HG03432 (cell line): Measurements from ENCODE around the gene URAD.

Source experiments
- ATAC-seq: cut with Tn5 transposase; IDR thresholded peaks from one replicate; pipeline ENCODE4 v1.9.1; 2021; ENCODE audit warnings: mild to moderate bottlenecking, moderate library complexity; ENCODE audit not compliant: unreplicated experiment

Gene URAD

DNA sequence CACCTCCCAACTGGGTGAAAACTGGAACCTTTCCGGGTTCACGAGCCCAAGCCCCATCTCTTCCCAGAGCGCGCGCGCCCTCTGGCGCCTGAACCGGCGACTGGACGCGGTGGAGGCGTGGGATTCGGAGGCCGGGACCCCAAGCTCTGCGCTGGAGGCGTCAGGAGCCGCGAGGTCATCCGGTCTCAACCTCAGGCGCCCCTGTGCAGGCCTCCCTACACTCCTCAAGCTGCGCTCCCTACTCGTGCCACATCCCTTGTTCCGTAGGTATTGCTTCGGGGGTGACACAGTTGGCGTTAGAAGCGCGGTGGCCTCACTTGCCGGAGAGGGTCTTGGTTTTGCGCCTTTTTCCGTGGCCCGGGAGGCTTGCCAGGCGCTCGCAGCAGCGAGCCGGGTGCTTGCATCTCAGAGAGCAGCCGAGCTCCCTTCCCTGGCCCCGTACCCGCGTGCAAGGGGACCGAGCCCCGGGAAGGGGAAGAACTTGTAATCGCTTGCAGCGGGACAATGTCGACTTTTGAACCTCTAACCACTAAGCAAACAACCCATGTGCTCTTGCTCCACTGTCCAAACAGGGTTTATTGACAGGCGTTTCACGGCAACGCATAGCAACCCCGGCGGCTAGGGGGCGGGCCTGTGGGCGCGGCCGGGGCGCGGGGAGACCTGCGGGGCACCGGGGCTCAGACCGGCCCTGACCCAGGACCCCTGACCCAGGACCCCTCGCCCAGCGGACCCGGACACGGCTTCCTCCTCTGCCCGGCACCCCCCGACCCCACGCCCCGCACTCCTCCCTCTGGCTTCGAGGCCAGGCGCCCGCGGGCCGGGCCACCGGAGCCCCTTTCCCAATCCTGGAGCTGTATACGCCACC, 27.9 kb downstream of the URAD start:
- ATAC-seq = no peak

DNA sequence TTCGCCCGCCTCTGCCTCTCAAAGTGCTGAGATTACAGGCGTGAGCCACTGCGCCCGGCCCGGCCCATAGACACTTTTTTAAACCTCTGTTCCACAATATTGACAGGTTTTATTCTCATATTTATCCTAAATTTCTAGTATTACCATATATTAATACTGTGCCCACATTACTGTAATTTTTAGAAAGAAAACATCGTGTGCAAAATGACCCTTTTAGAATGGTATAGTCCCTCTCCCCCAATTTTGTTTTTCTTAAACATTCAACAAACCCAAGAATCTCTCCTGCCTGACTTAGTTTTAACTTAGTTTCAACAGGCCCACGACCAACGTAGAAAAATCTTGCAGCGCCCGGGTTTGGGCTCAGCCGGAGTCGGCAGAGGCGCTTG, 28.5 kb downstream of the URAD start:
- ATAC-seq = no peak

DNA sequence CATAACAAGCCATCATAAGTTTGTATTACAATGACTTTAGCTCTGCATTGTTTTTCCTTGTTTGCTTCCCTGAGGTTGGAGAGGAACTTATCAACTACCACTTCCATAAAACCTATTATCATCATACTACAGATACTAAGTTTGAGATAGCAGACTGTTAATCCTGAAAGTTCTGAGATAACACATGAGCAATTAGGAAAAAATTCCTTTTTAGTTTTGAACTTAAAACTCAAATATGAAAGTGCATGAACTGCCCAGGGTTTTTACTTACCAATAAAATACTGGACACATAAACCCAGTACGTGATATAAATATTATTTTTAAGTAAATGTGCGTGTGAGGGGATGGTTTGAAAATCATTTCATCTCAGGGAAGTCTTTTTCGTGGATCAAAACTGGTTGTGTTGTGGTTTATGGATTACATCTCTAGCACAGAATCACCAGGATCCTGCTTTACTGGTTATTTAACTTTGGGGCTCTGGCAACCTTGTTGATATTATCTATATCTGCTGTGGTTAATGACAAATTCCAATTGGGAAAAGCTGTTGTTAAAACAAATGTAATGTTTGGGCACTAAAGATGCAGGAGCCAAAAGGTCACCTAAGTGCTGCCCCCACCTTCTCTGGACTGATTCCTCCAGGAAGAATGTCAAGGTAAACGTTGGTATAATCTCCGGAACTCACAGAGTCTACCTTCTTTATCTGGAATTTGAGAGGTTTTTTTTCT, 31.8 kb downstream of the URAD start:
- no peak for ATAC-seq

DNA sequence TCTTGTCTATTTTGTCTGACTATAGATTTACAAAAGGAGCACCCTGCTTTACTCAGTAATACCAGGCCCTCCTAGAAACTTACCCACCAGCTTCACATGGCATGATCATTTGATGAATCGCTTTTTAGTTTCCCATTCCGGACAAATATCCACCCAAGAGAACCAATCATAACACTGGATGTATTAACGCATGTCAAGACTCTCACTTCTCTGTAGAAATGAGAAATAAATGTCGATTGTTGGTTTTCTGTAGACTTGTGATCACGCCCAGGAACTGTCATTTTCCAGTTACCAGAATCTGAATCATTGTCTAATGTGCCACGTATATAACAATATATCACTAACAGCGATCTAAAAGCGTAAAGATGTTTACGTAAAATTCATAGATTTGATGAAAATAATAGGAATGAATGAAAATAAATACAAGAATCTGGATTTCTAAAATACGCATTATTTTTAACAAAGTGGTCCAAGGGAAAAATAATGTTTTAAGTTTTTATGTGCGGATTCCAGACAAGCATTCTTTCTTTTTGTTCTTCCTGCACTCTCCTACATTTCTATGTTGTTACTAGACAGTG, 33.4 kb downstream of the URAD start:
- ATAC-seq = no peak

DNA sequence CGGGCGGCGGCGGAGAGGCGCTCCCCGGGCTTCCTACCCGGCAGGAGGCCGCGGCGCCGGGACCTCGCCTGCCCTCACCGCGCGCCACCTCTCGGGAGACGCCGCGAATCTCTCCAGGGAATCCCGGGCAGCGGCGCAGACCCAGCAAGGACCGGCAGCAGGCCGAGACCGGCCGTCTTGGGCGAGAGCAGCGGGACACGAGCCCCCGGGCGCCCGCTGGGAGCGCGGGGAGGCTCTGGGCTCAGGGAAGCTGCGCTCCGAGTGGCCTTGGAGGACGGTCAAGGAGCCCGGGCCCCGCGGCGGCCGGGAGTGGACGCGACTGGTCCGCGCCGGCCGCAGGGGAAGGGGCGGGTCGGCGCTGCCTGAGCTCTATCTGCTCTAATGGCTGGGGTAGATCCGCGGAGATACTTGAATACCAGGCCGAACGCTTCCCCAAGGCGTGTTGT, 34.1 kb downstream of the URAD start:
- ATAC-seq = peak; percentile 32

DNA sequence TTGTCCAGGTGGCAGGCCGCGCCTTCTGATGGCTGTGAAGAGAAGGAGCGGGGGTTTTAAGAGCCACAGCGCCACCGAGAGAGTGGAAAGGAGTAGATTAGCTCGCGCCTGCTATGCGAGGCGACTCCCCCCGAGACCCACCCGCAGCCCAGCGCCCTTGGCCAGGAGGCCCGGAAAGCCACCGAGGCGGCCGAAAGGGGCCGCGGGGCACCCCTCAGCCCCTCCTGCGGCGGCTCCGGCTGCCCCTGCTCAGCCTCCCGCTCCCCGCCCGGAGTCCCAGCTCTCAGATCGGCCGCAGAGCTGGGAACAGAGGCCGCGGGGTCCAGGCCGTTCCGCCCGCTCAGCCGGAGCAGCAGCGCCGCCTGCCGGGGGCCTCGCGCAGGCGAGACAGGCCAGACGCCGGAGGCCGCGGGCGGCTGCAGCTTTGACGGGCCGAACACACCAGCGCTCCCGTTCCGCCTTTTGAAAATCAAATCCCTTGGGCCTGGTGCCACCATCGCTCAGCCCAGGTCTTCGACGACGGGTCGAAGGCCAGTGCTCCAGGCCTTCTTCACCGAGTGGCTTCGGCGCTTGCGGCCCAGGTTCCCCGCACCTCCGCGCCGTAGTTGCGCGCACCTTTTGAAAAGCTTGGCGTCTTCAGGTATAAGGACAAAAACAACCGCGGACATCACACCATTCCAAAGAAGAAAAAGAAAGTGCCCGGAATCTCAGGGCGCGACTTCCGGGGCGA, 34.7 kb downstream of the URAD start:
- peak; percentile 94 for ATAC-seq

DNA sequence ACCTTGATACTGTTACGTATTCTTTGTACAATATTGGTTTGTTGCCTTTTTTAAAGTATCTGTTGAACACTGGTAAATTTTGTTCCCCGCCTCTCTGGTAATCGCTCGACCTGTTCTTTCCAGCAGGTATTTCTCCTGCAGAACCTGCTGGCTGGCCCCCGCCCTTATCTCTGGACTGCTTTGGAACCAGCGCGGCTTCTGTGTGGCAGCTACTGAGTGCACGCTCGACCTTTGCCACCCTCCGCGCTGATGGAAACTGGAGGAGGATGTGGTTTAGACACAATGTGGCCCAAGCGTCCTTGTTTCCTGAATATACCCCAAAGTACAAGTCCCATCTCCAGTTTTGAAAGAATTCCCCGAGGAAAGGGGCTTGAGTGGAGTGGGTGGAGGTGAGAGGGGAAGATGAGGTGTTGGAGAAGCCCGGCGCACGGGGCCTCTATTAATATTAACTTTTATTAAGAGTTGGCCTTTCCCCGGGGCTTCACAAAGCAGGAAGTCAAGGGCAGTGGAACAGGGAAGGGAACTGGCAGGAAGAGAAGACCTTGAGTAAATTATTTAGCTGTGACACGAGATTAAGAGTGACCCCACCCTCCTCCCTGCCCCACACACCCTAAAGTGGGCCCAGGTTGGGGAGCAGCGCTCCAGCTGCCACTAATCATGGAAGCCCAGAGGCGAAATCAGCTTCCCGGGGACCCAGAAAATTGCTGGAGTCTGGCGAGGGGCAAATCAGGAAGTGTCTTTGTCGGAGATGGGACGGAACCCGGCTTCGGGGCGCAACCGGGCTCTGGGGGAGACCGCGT, 35.4 kb downstream of the URAD start:
- ATAC-seq = peak; percentile 14

DNA sequence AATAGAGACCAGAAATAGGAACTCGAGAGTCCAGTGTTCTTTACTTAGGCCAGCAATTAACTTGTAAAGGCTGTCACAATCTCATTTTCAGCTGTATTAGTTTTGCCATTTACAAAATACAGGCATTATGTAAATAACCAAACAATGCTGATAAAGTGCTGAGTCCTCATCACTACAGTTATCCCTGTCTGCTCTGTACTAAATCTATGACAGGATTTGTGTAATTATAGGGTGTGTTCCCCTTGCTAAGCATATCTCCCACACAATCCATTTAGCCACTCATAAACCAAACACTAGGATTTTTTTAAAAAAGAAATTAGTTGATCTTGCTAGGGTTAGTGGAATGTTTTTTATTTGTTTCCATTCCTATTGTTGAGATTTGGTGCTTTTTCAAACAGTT, 45.5 kb downstream of the URAD start:
- no peak for ATAC-seq

DNA sequence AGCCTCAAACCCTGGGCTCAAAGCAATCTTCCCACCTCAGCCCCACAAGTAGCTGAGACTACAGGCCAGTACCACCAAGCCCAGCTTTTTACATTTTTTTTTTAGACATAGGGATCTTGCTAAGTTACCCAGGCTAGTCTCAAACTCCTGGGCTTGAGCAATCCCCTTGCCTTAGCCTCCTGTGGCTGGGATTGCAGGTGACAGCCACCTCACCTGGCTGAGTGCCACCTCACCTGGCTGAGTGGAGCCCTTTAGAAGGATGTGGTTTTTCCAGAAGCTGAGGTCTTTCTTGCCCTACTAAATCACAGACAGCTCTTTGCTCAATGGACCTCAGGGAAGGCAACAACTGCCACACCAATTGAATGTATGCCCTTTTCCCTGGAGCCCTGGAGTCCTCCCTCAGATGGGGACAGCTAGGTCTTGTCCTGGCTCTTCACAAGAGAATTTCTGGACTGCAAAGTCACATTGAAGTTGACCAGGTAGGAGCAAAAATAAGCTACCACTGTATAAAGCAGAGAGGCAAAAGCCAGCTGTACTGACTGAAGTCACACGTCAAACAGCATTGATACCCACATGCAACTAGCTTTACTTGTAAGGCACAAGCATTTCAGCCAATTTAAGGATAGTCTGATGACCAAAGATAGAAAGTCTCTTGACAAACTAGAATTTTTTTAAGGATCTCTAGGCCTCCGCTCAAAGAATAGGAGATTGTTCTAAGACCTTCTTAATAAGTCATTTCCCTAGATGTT, 54.7 kb downstream of the URAD start:
- no peak for ATAC-seq

DNA sequence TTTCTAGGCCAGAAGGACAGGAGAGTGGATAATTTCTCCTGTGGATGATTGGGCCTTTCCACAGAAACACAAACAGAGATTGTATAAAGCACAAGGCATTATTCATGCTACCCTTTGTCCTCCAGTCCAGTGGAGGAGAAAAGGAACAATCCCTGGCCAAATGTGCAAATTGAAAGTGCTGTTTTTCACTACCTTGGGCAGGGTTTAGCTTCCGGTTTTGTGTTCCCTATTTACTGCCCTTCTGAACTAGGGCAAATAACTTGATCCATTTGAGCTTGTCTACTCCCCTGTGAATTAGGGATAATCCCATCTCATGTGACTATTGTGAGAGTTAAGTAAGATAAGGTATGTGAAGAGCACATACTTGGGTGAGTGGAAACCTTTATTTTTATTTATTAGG, 55.4 kb downstream of the URAD start:
- ATAC-seq = no peak

DNA sequence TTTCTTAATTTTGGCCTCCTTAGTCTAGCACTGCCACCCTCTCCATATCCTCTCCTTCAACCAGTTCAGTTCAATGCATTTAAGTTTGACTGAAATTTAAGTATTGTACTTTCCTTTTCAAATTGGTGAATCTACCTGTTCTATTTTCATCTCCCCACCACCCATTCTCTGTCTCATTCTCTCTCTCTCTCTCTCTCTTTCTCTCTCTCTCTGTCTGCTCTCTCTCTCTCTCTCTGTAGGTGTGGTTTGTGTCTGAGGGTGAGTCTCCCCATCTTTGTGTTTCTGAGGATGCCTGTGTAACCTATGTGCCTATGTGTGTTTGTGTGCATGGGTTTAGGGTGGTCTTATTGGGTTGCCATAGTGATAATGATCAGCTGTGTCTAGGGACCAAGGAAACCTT, 58.6 kb downstream of the URAD start:
- ATAC-seq = no peak

DNA sequence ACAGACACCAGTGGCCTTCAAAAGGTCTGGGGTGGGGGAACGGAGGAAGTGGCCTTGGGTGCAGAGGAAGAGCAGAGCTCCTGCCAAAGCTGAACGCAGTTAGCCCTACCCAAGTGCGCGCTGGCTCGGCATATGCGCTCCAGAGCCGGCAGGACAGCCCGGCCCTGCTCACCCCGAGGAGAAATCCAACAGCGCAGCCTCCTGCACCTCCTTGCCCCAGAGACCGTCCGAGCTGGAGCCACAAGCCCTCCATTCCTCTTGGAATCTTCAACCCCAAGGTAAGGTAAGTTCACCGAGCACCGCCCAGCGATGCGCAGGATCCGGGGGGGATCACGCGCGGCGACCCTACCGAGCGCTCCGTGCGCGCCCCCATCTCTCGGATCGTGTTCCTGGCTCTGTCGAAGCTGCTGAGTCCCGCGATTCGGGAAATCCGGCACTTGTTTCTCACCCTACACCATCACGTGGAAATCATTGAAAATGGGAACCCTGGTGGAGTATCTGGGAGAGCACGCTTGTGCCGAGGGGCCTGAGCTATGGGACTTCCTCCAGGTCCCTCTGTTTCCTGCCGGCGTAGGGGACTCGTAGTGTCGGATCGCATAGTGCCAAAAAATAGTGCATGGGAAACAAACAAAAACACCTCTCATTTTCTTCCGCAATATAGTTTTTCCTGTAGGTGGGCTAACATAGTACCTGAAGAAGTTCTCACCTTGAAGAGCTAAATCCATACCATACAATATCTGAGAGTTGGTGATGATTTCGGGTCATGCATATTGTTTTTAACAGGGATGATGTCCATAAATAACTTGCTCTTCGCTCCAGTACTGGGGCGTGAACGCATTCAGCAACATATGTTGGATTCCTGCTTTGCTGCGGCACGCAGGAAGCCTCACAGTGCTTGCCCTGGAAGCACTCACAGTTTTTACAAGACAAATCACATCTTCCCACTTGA, 59.4 kb downstream of the URAD start:
- ATAC-seq = no peak

DNA sequence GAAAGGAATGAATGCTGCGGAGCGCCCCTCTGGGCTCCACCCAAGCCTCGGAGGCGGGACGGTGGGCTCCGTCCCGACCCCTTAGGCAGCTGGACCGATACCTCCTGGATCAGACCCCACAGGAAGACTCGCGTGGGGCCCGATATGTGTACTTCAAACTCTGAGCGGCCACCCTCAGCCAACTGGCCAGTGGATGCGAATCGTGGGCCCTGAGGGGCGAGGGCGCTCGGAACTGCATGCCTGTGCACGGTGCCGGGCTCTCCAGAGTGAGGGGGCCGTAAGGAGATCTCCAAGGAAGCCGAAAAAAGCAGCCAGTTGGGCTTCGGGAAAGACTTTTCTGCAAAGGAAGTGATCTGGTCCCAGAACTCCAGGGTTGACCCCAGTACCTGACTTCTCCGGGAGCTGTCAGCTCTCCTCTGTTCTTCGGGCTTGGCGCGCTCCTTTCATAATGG, 60.1 kb downstream of the URAD start:
- no peak for ATAC-seq
